Measurements from ENCODE around the gene NR3C2. TPM values are rescaled to one million over a fixed set of nuclear protein-coding genes. Genes with fewer than 3 reads are reported as not detected.

NR3C2 gene
- 5.7 TPM for total RNA-seq

DNA sequence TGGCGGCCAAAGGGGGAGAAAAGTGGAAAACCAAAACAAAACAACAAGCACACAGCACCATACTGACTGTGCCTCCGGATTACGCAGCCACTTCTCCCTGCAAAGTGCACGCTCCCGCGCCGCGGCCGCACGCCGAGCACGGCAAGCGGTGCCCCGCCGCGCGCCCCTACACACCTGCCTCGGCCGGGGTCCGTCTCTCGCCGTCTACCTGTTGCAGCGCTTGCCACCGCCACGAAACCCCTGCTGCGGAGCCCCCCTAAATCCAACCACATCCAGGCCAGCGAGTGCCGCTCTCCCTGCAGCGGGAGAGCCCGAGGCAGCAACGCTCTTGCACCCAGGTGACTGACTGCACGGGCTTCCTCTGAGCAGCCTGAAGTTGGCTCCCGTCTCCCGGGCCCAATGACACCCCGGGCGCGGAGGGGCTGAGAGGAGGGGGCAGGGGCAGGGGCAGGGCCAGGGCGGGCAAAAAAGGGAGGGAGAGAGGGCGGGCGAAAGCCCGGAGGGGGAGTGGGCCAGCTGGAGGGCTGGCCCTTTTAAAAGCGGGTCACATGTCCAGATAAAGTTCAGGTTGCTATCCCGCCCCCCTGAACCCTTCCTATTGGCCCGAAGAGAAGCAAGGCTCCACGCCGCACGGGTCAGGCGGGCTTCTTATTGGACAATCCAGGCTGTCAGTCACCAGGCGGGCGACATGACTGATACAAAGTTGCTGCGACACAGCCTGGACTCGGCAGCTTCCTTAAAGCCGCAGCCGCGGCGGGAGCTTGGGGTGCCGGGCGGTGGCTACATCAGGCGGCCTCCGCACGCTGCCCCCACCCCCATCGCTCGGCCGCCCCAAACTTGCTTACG is at the start of gene NR3C2:
Gene NR3C2, minus strand, starts transcription at position 429 of the 846 bp plus-strand sequence.
- FAIRE-seq = peak; percentile 74

GRCh38 chr4:148487181-148487580 is 45.0 kb upstream of the NR3C2 start:
- DNase-seq (ENCODE audit: low spot score in 2 of 2) (no peak), FAIRE-seq (no peak)

More for the DNA sequence above, at the start of gene NR3C2:
- DNase-seq (ENCODE audit: low spot score in 2 of 2) = peak; percentile 97 to 99

- DNase-seq (ENCODE audit: low spot score in 2 of 2) (no peak), FAIRE-seq (no peak)
Observed at GRCh38 chr4:148481636-148482035, 39.4 kb upstream of the NR3C2 start.

DNA sequence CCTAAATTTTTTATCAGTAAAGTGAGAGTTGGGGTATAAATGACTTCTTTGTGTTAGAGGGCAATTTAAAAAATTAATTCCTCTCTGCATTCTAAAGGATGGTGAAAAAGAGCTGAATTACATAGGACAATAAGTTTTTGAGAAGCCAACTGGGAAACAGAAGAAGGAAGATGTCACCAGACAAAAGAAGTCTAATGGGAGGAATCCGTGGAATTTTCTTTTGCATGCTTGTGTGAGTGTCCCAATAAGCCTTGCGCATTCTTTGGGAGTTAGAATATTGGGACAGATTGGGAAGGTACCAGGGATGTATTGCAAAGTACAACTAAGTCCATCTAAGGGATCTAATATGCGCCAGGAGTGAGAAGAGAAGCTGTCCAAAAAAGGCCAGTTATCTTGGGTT is 35.1 kb upstream of the NR3C2 start:
- DNase-seq (ENCODE audit: low spot score in 2 of 2) (no peak), FAIRE-seq (no peak)

DNA sequence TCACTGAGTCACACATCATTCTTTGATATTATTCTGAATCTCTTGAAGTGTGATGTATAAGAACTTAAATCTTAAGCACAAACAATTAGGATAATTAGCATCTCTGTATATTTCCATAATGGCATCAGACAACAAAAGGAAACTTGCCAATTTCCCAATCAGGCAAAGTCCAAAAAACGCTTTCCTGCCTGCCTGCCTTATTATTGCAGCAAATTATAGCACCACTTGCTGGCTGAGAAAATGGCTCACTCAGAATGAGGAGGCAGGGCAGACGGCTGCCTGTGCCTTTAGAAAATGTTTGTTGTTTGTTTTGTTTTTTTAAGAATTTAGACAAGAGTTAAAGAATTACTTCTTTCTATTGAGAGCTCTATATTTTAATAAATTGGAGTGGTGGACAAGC is 27.7 kb upstream of the NR3C2 start:
- DNase-seq (ENCODE audit: low spot score in 2 of 2) = no peak
- no peak for FAIRE-seq

DNA sequence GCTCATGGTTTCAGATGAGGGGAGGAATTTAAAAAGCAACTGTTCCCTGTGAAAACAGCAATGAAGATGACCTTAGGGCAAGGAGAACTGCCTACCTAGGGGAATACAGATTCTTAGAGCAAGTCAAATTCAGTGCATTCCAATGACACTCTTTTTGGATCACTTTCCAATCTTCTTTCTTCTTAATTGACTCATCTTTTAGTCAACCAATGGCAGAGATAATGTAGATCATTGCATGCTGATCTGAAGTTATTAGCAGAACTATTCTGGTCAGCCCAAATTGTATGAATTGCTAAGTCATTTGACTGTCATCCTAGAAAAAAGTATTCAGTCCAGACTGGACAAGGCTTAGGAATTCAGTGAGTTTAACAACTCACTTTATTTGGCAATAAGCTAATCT is 12.6 kb upstream of the NR3C2 start:
- FAIRE-seq (no peak), DNase-seq (ENCODE audit: low spot score in 2 of 2) (no peak)

DNA sequence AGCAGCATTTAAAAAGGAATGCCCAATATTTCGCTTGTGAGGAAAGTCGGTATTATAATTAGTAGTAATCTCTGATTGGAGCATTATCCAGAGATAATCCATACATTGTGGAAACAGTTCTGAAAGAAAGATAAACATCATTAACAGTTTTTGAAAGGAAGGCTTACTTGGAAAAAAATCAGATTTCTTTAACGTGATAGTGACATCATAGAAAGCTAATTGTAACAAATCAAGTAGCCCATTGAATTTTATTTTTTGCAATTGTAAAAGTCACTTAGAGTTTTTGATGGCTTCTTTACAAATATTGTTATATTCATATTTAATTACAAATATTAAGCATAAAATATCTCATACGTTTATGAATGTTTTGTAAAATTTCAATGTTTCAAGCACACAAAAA is 11.6 kb upstream of the NR3C2 start:
- DNase-seq (ENCODE audit: low spot score in 2 of 2) = no peak
- no peak for FAIRE-seq

- no peak for FAIRE-seq
- DNase-seq (ENCODE audit: low spot score in 2 of 2) = no peak
Observed at GRCh38 chr4:148452970-148453369, 10.8 kb upstream of the NR3C2 start.

DNA sequence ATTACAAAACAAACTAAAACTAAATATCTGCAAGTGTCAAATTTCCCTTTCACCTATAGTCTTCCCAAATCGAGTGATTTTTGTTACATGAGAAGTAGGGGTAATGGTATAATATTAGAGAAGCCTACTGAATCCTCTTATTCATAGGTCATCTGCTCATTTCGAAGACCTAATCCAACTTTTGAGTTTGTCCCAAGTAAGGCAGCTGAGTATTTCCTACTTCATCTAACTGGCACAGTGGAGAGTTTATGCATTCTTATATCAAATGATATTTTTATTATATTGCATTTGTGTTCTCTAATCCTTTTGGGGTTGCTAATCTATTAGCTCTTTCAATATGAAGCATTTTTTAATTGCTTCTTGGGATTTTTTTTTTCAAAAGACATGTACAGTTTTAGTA is 7.7 kb upstream of the NR3C2 start:
- FAIRE-seq (no peak), DNase-seq (ENCODE audit: low spot score in 2 of 2) (no peak)

DNA sequence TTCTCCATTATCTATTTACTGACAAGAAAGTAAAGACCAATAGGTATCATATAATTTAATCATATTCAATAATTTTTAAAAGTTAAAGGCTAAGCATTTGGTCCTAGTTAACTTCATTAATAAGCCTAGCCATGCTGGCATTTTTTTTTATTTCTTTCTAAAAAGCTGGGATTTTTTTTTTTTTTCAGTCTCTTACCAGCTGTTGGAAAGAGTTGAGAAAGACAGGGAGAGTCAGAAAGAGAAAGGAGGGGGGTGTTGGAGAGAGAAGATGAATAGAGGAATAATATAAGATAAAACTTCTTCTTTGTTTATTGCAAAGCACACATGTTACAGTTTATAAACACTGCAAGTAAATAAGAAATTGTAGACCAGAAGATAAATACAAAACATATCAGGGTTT is 5.9 kb upstream of the NR3C2 start:
- FAIRE-seq (no peak), DNase-seq (ENCODE audit: low spot score in 2 of 2) (no peak)

DNA sequence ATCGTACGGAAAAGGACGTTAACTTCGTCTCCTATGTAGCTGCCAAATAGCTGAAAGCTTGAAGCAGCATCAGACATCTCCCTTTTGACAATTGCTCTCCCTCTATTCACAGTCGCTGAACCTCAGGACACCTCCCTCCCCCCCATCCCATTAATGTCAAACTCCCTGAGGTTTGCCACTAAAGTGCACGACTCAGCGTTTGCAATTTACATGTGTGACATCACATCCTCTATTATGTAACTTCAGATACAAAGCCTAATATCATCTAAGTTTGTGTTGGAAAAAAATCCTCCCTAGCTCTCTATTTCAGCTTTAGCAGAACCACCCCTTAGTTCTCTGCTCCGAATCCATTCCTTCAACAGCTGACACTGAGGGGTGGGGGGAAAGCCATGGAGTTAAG is 5.5 kb upstream of the NR3C2 start:
- FAIRE-seq = no peak

DNA sequence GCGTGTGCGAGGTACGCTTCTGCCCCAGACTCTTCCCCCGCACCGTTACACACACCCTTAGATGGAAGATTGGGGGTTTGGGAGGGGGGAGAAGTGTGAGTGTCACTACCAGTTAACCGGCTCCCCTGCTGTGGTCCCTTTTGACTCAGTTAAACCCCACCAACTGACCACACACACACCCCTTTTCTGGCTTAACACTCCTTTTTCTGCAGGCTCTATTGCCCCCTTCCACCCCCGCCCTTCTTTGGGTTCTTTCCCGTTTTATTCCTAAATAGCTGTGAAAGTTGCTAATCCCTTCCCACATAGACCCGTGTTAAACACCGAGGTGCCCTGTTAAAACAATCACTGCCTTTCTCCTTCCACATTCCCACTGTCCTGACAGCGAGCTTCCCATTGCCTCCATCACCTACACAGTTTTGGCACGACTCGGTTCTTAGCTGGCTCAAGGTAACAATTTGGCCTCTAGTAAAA is 3.7 kb upstream of the NR3C2 start:
- FAIRE-seq = no peak
- DNase-seq (ENCODE audit: low spot score in 2 of 2) = no peak

More for the DNA sequence above, 5.5 kb upstream of the NR3C2 start:
- DNase-seq (ENCODE audit: low spot score in 2 of 2) = peak in 1 of 2 donors; percentile 37

- DNase-seq (ENCODE audit: low spot score in 2 of 2) (peak; percentile 63 to 68), FAIRE-seq (no peak)
Observed at GRCh38 chr4:148445071-148445859, 3.1 kb upstream of the NR3C2 start.

DNA sequence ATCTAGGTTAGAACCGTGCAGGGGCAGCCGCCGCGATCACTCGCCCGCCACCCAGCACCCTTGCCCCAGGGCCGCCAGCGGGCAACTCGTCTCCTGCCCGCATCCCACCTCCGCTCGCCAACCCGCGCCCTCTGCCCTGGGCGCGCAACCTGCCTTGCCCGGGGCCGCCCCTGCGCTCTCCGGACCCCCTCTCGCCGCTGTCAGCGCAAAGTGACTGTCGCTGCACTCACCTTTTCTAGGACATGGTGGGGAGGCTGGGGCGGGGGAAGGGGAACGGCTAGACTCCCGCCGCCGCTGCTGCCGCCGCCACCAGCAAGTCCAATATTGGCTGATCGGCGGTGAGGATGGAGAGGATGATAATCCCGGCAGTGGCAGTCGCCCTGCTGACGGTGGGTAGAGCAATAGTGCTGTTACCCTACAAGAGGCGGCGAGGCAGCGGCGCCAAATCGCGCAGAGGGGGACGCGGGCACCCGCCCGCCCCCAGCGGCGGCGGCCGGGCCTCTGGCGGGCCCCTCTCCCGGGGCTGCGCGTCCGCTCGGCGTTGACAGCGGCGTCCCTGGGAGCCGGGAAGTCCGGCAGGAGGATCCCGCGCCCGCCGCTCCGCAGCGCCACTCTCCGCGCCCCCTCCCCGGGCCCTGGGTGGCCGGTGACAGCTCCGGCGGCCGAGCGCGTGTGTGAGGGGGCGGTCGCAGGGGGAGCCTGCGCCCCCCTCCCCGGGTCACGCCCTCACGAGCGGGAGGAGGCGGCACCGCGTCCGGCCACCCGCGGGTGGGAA is 2.3 kb upstream of the NR3C2 start:
- DNase-seq (ENCODE audit: low spot score in 2 of 2) = peak; percentile 31 to 44

DNA sequence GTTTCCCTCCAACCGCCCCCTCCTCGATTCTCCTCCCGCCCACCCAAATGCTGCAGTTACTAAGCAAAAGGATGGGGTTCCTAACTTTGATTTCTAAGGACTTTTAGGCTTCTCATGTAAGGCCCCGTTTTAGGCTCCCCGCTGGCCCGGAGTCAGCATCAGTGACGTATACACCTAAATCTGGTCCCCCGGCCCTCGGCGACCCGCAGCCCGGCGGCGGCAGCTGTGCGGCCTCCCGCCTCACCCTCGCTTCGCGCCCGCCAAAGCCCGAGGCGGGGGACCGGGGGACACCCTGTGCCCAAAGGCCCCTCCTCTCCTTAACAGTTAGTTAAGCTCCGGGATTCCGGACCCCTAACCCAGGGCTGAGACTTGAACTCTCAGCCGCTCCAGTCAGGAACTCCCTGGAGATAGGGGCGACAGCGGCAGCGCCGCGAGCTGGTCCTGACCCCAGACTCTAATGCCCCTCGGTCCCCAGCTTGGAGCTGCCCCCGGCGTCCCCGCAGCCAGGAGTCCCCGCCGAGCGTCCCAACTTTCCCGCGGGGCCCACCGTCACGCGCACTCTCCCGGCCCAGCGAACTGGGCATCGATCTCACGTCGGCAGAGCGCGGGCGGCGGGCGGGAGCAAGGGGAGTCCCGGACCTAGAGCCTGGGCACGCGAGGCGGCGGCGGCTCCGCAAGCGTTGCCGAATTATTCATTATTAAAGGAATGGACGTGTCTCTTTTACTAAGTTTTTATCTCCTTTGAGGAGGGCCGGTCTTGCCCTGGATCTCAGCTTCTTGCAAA is 1.5 kb upstream of the NR3C2 start:
- DNase-seq (ENCODE audit: low spot score in 2 of 2) (peak in 1 of 2 donors; percentile 34), FAIRE-seq (no peak)

More for the DNA sequence above, 2.3 kb upstream of the NR3C2 start:
- FAIRE-seq = no peak

- peak in 1 of 2 donors; percentile 64 for DNase-seq (ENCODE audit: low spot score in 2 of 2)
- no peak for FAIRE-seq
Observed at GRCh38 chr4:148442832-148443511, 758 bp upstream of the NR3C2 start.

DNA sequence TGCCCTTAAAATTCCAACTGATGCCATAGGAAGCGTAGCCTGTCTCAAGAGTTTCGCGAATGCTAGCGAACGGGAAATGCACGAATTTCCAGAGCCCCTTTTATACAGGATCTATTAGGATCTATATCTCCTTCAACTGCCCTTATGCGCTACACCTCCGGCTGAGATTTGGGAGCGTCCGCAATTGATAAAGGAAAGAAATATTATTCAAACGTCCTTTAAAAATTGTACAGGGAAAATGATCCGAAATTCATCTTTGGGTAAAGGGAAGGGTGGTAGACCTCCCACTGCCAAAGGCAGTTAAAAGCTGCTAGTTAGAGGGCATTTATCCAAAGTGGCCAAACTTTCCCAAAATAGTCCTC is 609 bp downstream of the NR3C2 start:
- DNase-seq (ENCODE audit: low spot score in 2 of 2) (no peak), FAIRE-seq (no peak)

DNA sequence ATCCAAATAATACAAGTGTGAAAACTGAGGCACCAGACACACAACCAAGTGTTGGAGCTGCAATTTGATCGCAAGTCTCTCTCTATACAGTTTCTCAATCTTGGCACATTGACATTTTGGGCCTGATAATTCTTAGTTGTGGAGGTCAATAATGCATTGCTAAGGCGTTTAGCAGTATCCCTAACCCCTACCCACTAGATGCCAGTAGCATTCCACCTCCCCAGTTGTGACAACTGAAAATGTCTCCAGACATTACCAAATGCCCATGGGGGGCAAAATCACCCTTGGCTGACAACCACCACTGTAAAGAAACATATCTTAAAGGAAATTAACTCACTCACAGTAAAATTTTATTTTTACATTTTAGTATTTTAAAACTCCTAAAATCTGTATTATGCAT is 4.2 kb downstream of the NR3C2 start:
- FAIRE-seq = no peak
- no peak for DNase-seq (ENCODE audit: low spot score in 2 of 2)

DNA sequence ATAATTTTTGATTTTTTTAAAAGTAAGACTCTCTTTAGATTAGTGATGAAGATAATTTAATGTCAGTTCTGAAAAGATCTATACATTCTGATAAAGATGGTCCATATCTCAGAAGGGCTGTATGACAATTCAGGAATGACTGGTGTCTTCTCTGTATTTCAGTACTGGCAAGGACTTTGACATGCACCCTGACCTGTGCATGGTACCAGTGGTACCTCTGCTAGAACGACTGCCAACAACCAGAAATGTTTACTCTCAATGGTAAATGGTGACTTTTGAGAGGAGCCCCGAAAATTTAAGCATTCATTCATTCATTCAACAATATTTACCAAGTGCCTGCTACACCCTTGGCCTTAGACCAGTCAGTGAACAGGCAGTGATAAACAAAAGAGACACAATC is 4.8 kb downstream of the NR3C2 start:
- no peak for DNase-seq (ENCODE audit: low spot score in 2 of 2)
- no peak for FAIRE-seq
